ENCODE measurements around the gene TP53BP2. TPM values are rescaled to one million over a fixed set of nuclear protein-coding genes. Genes with fewer than 3 reads are reported as not detected.
"Not testable (repeated sequence)": the region's sequence is repeated elsewhere in the genome, so short reads cannot be mapped to it uniquely, and the experiment has no call there.

TP53BP2 gene
- total RNA-seq, 1 experiment from 2014 or later = 114 TPM

- in situ Hi-C loops (cut with HindIII; ENCODE audit: low sequenced_read_pairs) = no loop called here
- DNase-seq (ENCODE audit: low spot score) = no peak
Measured at GRCh38 chr1:223815020-223815853, 30.5 kb downstream of the TP53BP2 start.

DNA sequence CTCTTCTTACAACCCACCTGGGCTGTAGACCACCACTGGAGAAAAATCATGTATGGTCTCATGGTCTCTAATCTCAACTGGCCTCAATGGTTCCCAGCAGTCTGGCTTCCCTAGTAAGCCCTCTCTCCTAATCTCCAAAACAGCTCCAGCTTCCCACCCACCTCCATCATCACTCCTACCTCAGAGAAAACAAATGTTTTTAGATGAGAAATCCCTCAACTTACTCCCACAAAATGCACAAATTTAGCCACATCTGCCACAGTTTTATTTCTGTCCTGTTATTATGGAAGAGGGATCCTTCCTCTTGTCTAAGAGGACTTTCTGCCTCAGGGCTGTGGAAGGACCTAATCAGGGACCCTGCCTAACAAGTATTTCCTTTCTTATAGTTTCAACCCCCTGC is 32.1 kb downstream of the TP53BP2 start:
- in situ Hi-C loops (cut with HindIII; ENCODE audit: low sequenced_read_pairs) = no loop called here

DNA sequence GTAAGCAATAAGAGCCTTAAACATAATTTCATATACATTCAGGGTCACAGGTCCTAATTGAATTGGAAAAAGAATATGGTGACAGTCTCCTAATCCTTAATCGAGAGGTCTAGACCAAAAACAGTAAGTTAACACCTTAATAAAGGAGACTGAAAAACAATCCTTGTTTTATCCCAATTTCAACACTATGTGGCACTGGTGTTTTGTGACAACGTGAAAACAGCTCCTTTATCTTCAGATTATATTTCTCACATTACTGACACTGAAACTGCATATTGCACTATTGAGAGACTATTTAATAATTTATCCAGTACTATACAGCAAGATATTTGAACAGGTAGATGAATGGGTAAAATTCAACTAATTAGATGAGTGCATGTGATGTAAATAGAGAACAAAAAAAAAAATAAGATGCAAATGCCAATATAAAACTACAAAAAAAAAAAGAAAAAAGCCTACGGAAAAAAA is 34.1 kb downstream of the TP53BP2 start:
- DNase-seq (ENCODE audit: low spot score) = peak; percentile 51
- in situ Hi-C loops (cut with HindIII; ENCODE audit: low sequenced_read_pairs) = no loop called here

More for the DNA sequence above, 32.1 kb downstream of the TP53BP2 start:
- no peak for DNase-seq (ENCODE audit: low spot score)

- DNase-seq (ENCODE audit: low spot score) = no peak
- in situ Hi-C loops (cut with HindIII; ENCODE audit: low sequenced_read_pairs) = no loop called here
Measured at GRCh38 chr1:223810586-223810985, 35.2 kb downstream of the TP53BP2 start.

- in situ Hi-C loops (cut with HindIII; ENCODE audit: low sequenced_read_pairs); DNase-seq (ENCODE audit: low spot score): not testable (repeated sequence)
Measured at GRCh38 chr1:223809905-223810304, 35.8 kb downstream of the TP53BP2 start.

DNA sequence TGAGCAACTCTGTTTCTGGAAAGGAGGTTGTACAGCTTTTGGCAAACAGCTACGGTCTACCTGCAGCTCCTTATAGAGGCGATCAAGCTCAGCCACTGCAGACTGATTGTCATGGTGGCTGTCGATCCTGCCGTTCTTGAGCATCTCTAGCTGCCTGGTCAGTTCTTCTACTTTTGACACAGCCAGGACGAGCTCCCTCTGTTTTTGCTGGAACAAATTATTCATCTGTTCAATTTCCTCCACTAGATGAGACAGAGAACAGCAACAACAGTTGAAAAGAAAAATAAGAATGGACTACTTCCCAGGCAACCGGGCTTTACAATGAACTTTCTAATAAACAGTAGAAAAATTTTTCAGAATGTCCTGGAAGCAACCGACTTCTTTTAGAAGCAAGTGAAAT is 42.5 kb downstream of the TP53BP2 start:
- DNase-seq (ENCODE audit: low spot score) = peak; percentile 9
- in situ Hi-C loops (cut with HindIII; ENCODE audit: low sequenced_read_pairs) = no loop called here

- DNase-seq (ENCODE audit: low spot score) = peak; percentile 31
- in situ Hi-C loops (cut with HindIII; ENCODE audit: low sequenced_read_pairs) = no loop called here
Measured at GRCh38 chr1:223802602-223803001, 43.1 kb downstream of the TP53BP2 start.

DNA sequence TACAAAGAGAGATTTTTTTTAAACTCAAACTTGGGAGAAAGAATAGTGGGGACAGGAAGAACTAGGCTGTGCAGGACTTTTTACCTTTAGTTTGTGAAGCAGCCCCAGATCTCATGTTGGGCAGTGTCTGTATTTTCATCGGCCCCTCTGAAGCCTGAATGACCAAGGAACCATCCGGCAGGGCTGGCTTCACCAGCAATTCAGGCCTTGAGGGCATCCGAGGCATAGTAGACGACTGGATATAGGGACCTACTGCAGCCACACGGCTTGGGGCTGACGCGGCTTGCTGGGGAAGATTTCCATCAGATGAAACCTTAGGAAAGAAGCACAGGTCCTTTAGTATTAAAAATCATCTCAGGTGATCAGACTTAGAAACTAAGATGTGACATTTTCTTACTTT is 43.7 kb downstream of the TP53BP2 start:
- in situ Hi-C loops (cut with HindIII; ENCODE audit: low sequenced_read_pairs) = no loop called here
- DNase-seq (ENCODE audit: low spot score) = no peak

DNA sequence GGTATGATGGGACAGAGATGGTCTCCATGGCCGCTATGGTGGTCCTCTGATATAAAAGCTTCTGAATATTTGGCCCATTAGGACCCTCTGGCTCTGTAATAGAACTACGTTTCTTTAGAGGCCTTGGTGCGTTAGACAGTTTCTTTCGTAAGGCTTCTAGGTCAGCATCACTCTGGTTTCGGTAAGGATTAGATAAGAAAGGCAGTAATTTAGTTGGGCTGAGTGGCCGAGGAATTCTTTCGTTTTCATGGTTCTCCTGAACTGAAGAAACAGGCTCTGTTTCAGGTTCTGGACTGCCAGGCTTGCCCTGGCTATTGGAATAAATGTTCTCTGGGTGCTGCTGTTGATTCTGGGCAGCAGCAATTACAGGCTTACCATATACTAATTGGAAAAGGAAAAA is 49.5 kb downstream of the TP53BP2 start:
- in situ Hi-C loops (cut with HindIII; ENCODE audit: low sequenced_read_pairs) = no loop called here

DNA sequence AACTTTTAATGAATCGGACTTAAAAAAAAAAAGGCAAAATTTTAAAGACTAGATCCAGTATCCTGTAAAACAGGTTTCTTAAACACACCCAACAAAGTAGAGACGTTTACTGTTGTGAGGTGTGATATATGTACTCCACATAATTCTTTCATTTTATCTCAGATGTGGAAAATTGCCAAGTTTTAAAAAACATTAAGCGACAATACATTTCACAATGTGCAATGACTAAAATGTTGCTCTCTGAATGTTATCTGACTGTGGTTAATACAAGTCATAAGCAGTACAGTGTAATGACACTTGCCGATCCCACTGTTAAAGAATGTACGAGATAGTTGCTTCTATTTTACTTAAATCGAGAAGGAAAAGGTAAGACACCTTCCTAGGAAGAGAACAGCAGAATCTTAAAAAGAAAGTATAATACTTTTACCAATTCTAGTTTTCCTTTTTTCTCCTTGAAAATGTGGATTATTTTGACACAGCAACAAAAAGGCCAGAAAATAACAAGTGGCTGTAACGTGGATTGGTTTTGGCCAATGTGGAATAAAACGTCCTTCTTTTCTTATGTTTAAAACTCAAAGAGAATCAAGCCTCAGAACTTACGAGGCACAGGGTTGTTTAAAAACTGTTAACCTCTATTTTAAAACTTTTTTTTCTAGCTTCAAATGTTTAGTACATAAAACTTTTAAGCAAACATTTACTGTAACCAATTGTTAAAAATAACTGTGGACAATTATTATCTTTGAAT is 51.4 kb downstream of the TP53BP2 start:
- in situ Hi-C loops (cut with HindIII; ENCODE audit: low sequenced_read_pairs) = no loop called here
- no peak for DNase-seq (ENCODE audit: low spot score)

More for the DNA sequence above, 49.5 kb downstream of the TP53BP2 start:
- DNase-seq (ENCODE audit: low spot score) = no peak

DNA sequence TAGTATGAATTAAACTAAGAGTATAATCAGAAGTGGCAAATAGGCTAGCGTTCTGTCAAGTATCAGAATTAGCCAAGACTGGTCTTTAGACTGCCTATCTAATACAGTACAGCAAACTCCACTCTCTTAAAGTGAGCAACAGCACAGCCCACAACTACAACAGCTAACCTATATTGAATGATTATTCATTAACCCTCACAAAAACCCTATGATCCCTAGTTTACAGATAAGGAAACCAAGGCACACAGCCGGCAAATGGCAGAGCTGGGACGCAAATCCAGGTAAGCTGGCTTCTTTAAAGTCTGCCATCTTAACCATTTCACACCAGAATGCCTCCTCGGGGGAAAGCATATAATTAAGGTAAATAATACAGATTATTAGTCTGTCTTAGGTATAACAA is 52.0 kb downstream of the TP53BP2 start:
- DNase-seq (ENCODE audit: low spot score) = no peak
- in situ Hi-C loops (cut with HindIII; ENCODE audit: low sequenced_read_pairs) = no loop called here

DNA sequence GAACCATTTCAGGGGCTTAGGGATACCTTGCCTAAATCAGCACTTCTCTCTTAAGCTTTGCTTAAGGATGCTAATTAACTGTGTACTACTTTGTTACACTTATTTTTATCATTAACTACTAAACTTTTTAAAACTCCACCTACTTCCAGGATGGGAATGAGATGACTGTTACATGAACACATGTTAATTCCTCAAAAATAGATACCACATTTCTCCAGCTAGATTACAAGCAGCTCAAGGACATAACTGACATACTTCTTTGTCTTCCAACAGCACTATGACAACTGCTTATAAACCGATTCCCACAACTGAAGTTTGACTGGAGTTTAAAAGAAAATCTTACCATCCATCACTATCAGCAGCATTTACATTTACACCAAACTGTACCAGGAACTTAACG is 53.7 kb downstream of the TP53BP2 start:
- DNase-seq (ENCODE audit: low spot score) = no peak
- in situ Hi-C loops (cut with HindIII; ENCODE audit: low sequenced_read_pairs) = no loop called here

- DNase-seq (ENCODE audit: low spot score) = no peak
- in situ Hi-C loops (cut with HindIII; ENCODE audit: low sequenced_read_pairs) = no loop called here
Measured at GRCh38 chr1:223788746-223789415, 56.9 kb downstream of the TP53BP2 start.

DNA sequence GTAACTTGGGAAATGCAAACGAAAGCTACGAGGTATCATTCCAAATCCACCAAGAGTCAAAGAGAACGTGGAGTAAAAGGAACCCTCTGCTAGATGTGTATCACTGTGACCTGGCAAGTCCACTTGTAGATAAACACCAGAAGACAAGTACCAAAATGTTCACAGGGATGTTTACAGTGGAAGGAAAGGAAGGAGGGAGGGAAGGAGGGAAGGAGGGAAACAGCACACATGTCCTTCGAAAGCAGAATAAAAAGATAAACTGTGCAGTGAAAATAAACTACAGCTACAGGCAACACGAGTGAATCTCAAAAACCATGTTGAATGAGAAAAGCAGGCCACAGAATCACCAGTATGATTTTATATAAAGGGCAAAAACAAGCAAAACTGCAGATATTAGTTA is 59.9 kb downstream of the TP53BP2 start:
- in situ Hi-C loops (cut with HindIII; ENCODE audit: low sequenced_read_pairs) = no loop called here
- no peak for DNase-seq (ENCODE audit: low spot score)

- in situ Hi-C loops (cut with HindIII; ENCODE audit: low sequenced_read_pairs) = no loop called here
- no peak for DNase-seq (ENCODE audit: low spot score)
Measured at GRCh38 chr1:223784541-223784940, 61.2 kb downstream of the TP53BP2 start.

DNA sequence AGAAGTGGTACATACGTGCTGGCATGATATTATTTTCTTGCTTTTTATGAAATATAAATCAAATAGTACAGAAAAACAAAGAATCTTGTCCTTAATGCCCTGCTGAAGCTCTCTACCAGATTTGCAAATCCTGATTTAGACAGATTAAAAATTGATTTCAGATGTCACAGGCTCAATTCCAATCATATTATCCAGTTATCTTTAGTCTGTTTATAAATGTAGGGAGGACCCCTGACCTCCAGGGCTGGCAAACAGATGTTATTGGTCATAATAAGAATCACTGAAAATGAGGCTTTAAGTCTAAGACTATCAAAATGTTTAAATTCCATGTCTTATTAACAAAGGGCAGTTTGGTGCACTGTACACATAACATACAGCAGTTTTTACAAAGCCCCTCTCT is 62.1 kb downstream of the TP53BP2 start:
- in situ Hi-C loops (cut with HindIII; ENCODE audit: low sequenced_read_pairs) = no loop called here
- DNase-seq (ENCODE audit: low spot score) = no peak

DNA sequence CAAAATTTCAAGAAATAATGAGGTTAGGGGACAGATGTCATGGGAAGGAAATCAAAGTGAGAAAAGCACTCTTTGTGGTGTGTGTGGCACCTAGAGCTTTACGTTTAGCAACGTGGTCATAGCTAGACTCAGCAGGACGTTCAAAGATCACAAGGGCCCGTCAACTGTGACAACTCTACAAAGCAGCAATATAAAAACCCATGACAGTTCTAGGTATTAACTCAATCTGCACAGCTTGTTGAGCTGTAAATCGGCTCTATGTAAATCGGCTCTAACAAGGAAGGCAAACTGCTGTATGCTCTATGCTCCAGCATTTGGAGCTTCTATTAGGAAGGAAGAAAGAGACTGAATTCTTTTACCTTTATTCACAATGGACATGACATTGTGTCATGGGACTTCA is 64.8 kb downstream of the TP53BP2 start:
- in situ Hi-C loops (cut with HindIII; ENCODE audit: low sequenced_read_pairs) = no loop called here
- no peak for DNase-seq (ENCODE audit: low spot score)

DNA sequence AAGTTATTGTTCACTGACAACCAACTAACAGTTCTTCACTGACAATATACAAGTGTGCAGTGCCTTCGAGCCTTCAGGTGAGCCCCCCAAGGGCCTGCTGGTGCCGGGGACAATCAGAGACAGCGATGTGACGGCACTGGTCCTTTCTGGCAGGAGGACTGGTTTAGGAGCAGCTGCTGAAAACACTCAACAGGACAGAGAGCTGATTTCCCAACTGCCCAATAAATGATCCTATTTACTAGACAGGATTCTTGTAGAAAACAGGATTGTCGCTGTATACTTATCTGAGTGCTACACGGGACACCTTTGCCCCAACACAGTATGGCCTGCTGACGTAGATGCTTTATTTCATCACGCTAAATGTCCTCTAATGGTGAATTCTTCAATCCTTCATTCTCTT is 65.4 kb downstream of the TP53BP2 start:
- in situ Hi-C loops (cut with HindIII; ENCODE audit: low sequenced_read_pairs) = no loop called here
- no peak for DNase-seq (ENCODE audit: low spot score)

DNA sequence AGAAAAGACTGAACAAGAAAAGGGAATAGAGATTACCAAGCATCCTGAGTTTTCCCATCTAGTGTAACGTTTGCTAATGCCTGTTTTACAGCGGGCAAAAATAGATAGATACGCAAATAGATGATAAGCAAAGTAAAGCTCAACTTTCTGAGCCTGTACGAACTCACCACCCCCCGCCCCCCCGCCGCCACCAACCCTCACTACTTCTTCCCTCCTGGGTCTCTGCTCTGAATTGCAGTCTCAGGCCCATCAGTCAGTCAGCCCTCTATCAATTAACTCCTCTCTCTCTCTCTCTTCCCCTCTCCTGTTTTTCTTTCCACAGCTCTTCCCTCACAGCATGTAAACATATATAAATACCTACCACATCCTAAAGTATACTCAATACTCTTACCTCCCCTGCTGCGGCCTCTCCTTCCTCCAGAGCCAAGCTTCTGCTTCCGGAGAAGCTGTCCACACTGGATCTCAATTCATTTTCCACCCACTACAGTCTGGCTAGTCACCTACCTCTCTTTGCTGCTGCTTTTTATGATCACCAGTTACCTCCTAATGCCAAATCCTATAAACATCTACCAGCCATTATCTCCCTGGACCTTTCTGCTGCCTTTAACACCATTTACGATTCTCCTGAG is 68.8 kb downstream of the TP53BP2 start:
- in situ Hi-C loops (cut with HindIII; ENCODE audit: low sequenced_read_pairs) = no loop called here
- no peak for DNase-seq (ENCODE audit: low spot score)
